Neural progenitor cell (in vitro differentiated cells): ENCODE measurements around the gene VWA8. TPM values are rescaled to one million over a fixed set of nuclear protein-coding genes. Genes with fewer than 3 reads are reported as not detected.
"Not testable (repeated sequence)": the region's sequence is repeated elsewhere in the genome, so short reads cannot be mapped to it uniquely, and the experiment has no call there.

Source experiments
- DNase-seq: peaks from one replicate; pipeline ENCODE4 v3.0.0-alpha.2; 2016; ENCODE audit warnings: low spot score
- H2AFZ ChIP-seq: fragments of 200-600 bp; sonication (generic); replicated peaks from 2 replicates; pipeline ENCODE4 v1.6.1; 2016; ENCODE audit warnings: antibody characterized with exemption
- H3F3A ChIP-seq: fragments of 200-600 bp; sonication (generic); 2 replicates; pipeline ENCODE4 v1.6.1; 2016; ENCODE audit warnings: antibody characterized with exemption, low read depth
- H3K27ac ChIP-seq: fragments of 200-600 bp; sonication (generic); 2 replicates; pipeline ENCODE4 v1.5.1; 2016; ENCODE audit warnings: mild to moderate bottlenecking
- H3K27me3 ChIP-seq: fragments of 200-600 bp; sonication (generic); 2 replicates; pipeline ENCODE4 v1.6.1; 2016; ENCODE audit warnings: mild to moderate bottlenecking, moderate library complexity
- H3K36me3 ChIP-seq: fragments of 200-600 bp; sonication (generic); 2 replicates; pipeline ENCODE4 v1.5.1; 2016
- H3K4me1 ChIP-seq: fragments of 200-600 bp; sonication (generic); 2 replicates; pipeline ENCODE4 v1.6.1; 2016; ENCODE audit warnings: mixed run types
- H3K4me2 ChIP-seq: fragments of 200-600 bp; sonication (generic); 2 replicates; pipeline ENCODE4 v1.6.1; 2016
- H3K4me3 ChIP-seq: fragments of 200-600 bp; sonication (generic); 2 replicates; pipeline ENCODE4 v1.5.1; 2016
- H3K79me2 ChIP-seq: fragments of 200-600 bp; sonication (generic); 2 replicates; pipeline ENCODE4 v1.6.1; 2016; ENCODE audit warnings: low read depth
- H3K9ac ChIP-seq: fragments of 200-600 bp; sonication (generic); 2 replicates; pipeline ENCODE4 v1.6.1; 2016
- H3K9me3 ChIP-seq: fragments of 200-600 bp; sonication (generic); 2 replicates; pipeline ENCODE4 v1.5.1; 2016; ENCODE audit warnings: low read depth
- H4K20me1 ChIP-seq: fragments of 200-600 bp; sonication (generic); 2 replicates; pipeline ENCODE4 v1.6.1; 2016; ENCODE audit warnings: low read depth
- H3K27ac Mint-ChIP-seq: 3 replicates; pipeline ENCODE4 v1.8.0; 2021; ENCODE audit warnings: mixed read lengths
- H3K27me3 Mint-ChIP-seq: 2 replicates; pipeline ENCODE4 v1.8.0; 2022; ENCODE audit warnings: low read depth, mild to moderate bottlenecking, inconsistent platforms, moderate library complexity, mixed read lengths; ENCODE audit not compliant: insufficient read depth
- H3K36me3 Mint-ChIP-seq: 3 replicates; pipeline ENCODE4 v1.8.0; 2021; ENCODE audit warnings: mixed read lengths
- H3K4me1 Mint-ChIP-seq: 3 replicates; pipeline ENCODE4 v1.8.0; 2021; ENCODE audit warnings: mixed read lengths
- H3K4me3 Mint-ChIP-seq: 3 replicates; pipeline ENCODE4 v1.8.0; 2021; ENCODE audit warnings: mild to moderate bottlenecking, moderate library complexity, mixed read lengths
- H3K9me3 Mint-ChIP-seq: 3 replicates; pipeline ENCODE4 v1.8.0; 2020; ENCODE audit warnings: mixed read lengths
- EZH2 ChIP-seq: fragments of 200-600 bp; sonication (generic); IDR thresholded peaks from 2 replicates; pipeline ENCODE4 v1.6.1; 2017; ENCODE audit warnings: antibody characterized with exemption, mild to moderate bottlenecking, moderate library complexity
- EZH2phosphoT487 ChIP-seq: fragments of 200-600 bp; sonication (generic); IDR thresholded peaks from 2 replicates; pipeline ENCODE4 v1.6.1; 2017; ENCODE audit warnings: antibody characterized with exemption
- total RNA-seq: library from RNA; depleted of rRNA; stranded (reverse); fragments of >200 nt; gene quantifications from 2 replicates; pipeline ENCODE4 v1.2.3, GENCODE V29; 2015; ENCODE audit warnings: low replicate concordance
- TF ChIP-seq, protein P1 (sequence below): fragments of 200-600 bp; sonication (generic); IDR thresholded peaks from 2 replicates; pipeline ENCODE4 v1.5.1; 2017; ENCODE audit warnings: antibody characterized with exemption, mild to moderate bottlenecking

VWA8 gene
- total RNA-seq, 1 donor from 2014 or later: 12.6 TPM

DNA sequence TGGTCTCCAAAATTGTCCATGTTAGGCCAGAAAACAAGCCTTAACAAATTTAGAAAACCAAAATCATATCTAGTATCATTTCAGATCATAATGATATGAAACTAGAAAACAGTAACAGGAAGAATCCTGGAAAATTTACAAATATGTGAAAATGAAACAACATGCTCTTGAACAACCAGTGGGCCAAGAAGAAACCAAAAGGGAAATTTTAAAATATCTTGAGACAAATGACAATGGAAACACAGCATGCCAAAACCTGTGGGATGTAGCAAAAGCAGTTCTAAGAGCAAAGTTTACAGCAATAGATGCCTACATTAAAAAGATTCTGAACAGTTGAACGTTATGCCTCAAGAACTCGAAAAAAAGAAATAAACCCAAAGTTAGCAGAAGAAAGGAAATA lies 32.6 kb downstream of the VWA8 start:
- Histone ChIP-seq H3K79me2 (peaks cover 2% of the 10 kb centered on the region), H3K9me3 (no peaks in the 10 kb centered on the region), H3K4me3 (no peak overlapping the region), H3K4me1 (no peaks in the 10 kb centered on the region), H3F3A (no peaks in the 10 kb centered on the region), H3K9ac (no peak overlapping the region), H4K20me1 (no peaks in the 10 kb centered on the region), H2AFZ (no peak overlapping the region), H3K27ac (no peak overlapping the region), H3K36me3 (no peaks in the 10 kb centered on the region), H3K4me2 (no peak overlapping the region), H3K27me3 (no peaks in the 10 kb centered on the region)
- Mint-ChIP-seq H3K27me3 (peaks cover 2% of the 10 kb centered on the region), H3K9me3 (peaks cover 25% of the 10 kb centered on the region), H3K36me3 (peaks cover 18% of the 10 kb centered on the region), H3K27ac (no peak overlapping the region), H3K4me3 (no peak overlapping the region), H3K4me1 (no peaks in the 10 kb centered on the region)
- DNase-seq: no peak
- TF ChIP-seq, protein P1, sequence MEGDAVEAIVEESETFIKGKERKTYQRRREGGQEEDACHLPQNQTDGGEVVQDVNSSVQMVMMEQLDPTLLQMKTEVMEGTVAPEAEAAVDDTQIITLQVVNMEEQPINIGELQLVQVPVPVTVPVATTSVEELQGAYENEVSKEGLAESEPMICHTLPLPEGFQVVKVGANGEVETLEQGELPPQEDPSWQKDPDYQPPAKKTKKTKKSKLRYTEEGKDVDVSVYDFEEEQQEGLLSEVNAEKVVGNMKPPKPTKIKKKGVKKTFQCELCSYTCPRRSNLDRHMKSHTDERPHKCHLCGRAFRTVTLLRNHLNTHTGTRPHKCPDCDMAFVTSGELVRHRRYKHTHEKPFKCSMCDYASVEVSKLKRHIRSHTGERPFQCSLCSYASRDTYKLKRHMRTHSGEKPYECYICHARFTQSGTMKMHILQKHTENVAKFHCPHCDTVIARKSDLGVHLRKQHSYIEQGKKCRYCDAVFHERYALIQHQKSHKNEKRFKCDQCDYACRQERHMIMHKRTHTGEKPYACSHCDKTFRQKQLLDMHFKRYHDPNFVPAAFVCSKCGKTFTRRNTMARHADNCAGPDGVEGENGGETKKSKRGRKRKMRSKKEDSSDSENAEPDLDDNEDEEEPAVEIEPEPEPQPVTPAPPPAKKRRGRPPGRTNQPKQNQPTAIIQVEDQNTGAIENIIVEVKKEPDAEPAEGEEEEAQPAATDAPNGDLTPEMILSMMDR: no peak
- no peak for TF ChIP-seq EZH2phosphoT487
- no peak for TF ChIP-seq EZH2

DNA sequence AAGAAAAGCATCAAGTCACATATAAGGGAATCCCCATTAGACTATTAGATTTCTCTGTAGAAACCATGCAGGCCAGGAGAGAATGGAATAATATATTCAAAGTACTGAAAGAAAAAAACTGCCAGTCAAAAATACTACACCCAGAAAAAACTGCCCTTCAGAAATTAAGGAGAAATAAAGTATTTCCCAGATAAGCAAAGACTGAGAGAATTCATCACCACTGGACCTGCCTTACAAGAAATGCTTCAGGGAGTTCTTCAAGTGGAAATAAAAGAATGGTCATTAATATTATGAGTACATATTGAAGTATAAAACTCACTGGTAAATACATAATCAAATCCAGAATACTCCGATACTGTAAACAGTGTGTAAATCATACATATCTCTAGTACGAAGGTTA lies 35.9 kb downstream of the VWA8 start:
- Histone ChIP-seq H3K4me3 (no peak overlapping the region), H3K79me2 (peaks cover 3% of the 10 kb centered on the region), H3K4me1 (no peaks in the 10 kb centered on the region), H3K4me2 (no peak overlapping the region), H3K9ac (no peak overlapping the region), H3K27ac (no peak overlapping the region), H3K27me3 (no peaks in the 10 kb centered on the region), H4K20me1 (no peaks in the 10 kb centered on the region), H3K36me3 (no peaks in the 10 kb centered on the region), H2AFZ (no peak overlapping the region), H3K9me3 (no peaks in the 10 kb centered on the region), H3F3A (no peaks in the 10 kb centered on the region)
- no peak overlapping the region for H3K4me3 Mint-ChIP-seq
- TF ChIP-seq EZH2phosphoT487 (no peak), EZH2 (no peak)
- TF ChIP-seq, protein P1: no peak
- no peak for DNase-seq
- peaks cover 2% of the 10 kb centered on the region for H3K27me3 Mint-ChIP-seq
- H3K4me1 Mint-ChIP-seq: no peaks in the 10 kb centered on the region
- H3K36me3 Mint-ChIP-seq: peaks cover 17% of the 10 kb centered on the region
- peaks cover 40% of the 10 kb centered on the region for H3K9me3 Mint-ChIP-seq
- no peak overlapping the region for H3K27ac Mint-ChIP-seq

DNA sequence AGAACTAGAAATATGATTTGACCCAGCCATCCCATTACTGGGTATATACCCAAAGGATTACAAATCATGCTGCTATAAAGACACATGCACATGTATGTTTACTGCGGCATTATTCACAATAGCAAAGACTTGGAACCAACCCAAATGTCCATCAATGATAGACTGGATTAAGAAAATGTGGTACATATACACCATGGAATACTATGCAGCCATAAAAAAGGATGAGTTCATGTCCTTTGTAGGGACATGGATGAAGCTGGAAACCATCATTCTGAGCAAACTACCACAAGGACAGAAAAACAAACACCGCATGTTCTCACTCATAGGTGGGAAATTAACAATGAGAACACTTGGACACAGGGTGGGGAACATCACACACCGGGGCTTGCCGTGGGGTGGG lies 38.0 kb downstream of the VWA8 start:
- not testable (repeated sequence) for H3K4me3 Mint-ChIP-seq

DNA sequence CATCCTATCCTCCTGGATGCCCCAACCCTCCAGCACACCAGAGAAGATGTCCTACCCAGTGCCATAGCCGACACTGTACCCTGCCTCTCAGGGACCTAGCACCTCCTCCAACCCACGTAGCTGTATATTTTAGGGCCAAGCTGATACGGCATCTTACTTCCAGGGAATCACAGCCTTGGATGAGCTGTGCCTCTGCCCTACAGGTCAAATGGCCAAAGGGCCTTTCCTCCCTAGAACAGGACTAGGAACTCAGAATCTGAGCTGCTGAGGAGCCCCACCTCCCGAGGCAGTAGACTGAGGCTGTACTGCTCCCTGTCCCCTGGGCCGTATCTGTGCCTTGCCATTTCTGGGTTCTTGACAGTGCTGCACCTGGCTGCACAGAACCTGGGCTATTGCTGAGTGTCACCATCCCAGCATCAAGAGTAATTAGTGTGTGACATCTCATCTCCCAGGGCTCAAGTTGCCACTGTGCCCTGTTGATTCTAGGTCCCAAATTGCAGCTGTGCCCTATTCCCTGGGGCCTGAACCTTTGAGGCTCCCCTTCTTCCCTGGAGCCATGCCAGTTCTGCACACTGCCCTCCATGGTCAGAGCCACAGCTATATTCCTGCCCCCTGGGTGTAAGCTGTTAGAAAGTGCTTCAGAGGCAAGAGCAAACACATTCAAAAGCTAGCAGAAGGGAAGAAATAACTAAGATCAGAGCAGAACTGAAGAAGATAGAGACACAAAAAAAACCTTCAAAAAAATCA lies 41.0 kb downstream of the VWA8 start:
- Histone ChIP-seq H4K20me1 (no peaks in the 10 kb centered on the region), H3K36me3 (no peaks in the 10 kb centered on the region), H3K4me2 (no peak overlapping the region), H3K27ac (no peak overlapping the region), H3F3A (no peaks in the 10 kb centered on the region), H3K27me3 (no peaks in the 10 kb centered on the region), H3K4me1 (no peaks in the 10 kb centered on the region), H2AFZ (no peak overlapping the region), H3K4me3 (no peak overlapping the region), H3K9me3 (no peaks in the 10 kb centered on the region), H3K9ac (no peak overlapping the region), H3K79me2 (peaks cover 9% of the 10 kb centered on the region)
- Mint-ChIP-seq H3K36me3 (peaks cover 11% of the 10 kb centered on the region), H3K4me1 (no peaks in the 10 kb centered on the region), H3K27me3 (no peaks in the 10 kb centered on the region), H3K9me3 (peaks cover 30% of the 10 kb centered on the region), H3K4me3 (no peak overlapping the region), H3K27ac (no peak overlapping the region)
- TF ChIP-seq, protein P1: no peak
- no peak for TF ChIP-seq EZH2phosphoT487
- no peak for TF ChIP-seq EZH2
- DNase-seq: no peak

More for the DNA sequence above, 38.0 kb downstream of the VWA8 start:
- H3K27me3 ChIP-seq, H3K27ac ChIP-seq, H3K79me2 ChIP-seq, H3K27me3 Mint-ChIP-seq, DNase-seq, H3K4me1 ChIP-seq, H2AFZ ChIP-seq, H3K27ac Mint-ChIP-seq, H3K9me3 ChIP-seq, H3K36me3 ChIP-seq, H3K4me1 Mint-ChIP-seq, H3F3A ChIP-seq, H3K4me3 ChIP-seq, H4K20me1 ChIP-seq, H3K9ac ChIP-seq, H3K4me2 ChIP-seq: not testable (repeated sequence)
- Mint-ChIP-seq H3K36me3 (peaks cover 17% of the 10 kb centered on the region), H3K9me3 (peaks cover 37% of the 10 kb centered on the region)
